ENCODE results near the gene GJC2.

Gene GJC2

DNA sequence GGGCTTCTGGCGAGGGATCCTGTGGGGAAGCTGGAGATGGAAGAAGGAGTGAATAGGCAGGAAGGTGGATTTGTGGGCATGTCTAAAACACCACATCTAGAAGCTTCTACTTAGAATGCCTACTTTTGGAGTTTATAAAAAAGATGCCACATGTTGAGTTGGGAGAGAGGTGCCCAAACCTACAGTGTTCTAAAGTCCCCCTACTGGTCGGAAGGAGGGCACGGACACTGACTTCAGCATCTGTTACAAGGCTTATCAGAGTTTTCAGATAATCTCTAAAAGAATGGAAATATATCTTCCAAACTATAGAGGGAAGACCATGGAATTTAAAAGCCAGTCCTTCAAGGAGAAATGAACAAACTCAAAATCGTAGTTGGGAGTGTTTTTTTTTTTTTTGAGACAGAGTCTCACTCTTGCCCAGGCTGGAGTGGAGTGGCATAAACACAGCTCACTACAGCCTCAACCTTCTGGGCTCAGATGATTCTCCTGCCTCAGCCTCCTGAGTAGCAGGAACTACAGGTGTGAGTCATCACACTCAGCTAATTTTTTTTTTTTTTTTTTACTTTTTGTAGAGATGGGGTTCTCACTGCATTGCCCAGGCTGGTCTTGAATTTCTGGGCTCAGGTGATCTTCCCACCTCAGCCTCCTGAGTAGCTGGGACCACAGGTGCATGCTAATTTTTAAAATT is 30.7 kb downstream of the GJC2 start:
- TF ChIP-seq REST (IDR thresholded peaks at IDR 0.05; ENCODE audit: insufficient read depth in 1 of 2, low read depth in 2 of 2, low read length in 2 of 2) (no peak), TAF1 (IDR thresholded peaks at IDR 0.05; ENCODE audit: borderline replicate concordance, insufficient read depth, low read length) (no peak), FOXP2 (optimal IDR thresholded peaks at IDR 0.05; ENCODE audit: borderline replicate concordance, extremely low read depth, extremely low read length, insufficient read depth) (no peak), SIN3A (IDR thresholded peaks at IDR 0.05; ENCODE audit: borderline replicate concordance, insufficient read depth, low read length) (no peak), POLR2AphosphoS5 (IDR thresholded peaks at IDR 0.05; ENCODE audit: low read depth, low read length) (no peak)

- no peak for TF ChIP-seq TAF1 (IDR thresholded peaks at IDR 0.05; ENCODE audit: borderline replicate concordance, insufficient read depth, low read length)
- no peak for TF ChIP-seq FOXP2 (optimal IDR thresholded peaks at IDR 0.05; ENCODE audit: borderline replicate concordance, extremely low read depth, extremely low read length, insufficient read depth)
- TF ChIP-seq SIN3A (IDR thresholded peaks at IDR 0.05; ENCODE audit: borderline replicate concordance, insufficient read depth, low read length) = no peak
- TF ChIP-seq POLR2AphosphoS5 (IDR thresholded peaks at IDR 0.05; ENCODE audit: low read depth, low read length) = no peak
- no peak for TF ChIP-seq REST (IDR thresholded peaks at IDR 0.05; ENCODE audit: insufficient read depth in 1 of 2, low read depth in 2 of 2, low read length in 2 of 2)
Measured at GRCh38 chr1:228180959-228181644, 31.4 kb downstream of the GJC2 start.

DNA sequence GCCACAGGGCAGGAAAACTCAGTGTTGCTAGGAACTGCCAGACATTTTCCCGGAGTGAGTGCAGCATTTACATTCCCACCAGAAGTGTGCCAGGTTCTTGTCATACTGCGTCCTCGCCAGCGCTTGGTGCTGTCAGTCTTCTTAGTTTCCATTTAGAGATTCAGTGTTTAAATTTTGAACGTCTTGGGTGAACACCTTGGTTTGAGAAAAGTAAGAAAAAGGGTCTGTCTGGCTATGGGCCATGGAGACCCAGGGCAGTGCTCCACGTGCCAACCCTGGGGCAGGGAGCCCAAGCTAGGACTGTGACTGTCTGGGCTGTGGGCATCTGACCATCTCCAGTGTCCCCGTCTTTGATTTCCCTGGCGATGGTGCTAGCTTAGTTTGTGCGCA is 31.9 kb downstream of the GJC2 start:
- TF ChIP-seq FOXP2 (optimal IDR thresholded peaks at IDR 0.05; ENCODE audit: borderline replicate concordance, extremely low read depth, extremely low read length, insufficient read depth) (no peak), POLR2AphosphoS5 (IDR thresholded peaks at IDR 0.05; ENCODE audit: low read depth, low read length) (no peak), SIN3A (IDR thresholded peaks at IDR 0.05; ENCODE audit: borderline replicate concordance, insufficient read depth, low read length) (no peak), TAF1 (IDR thresholded peaks at IDR 0.05; ENCODE audit: borderline replicate concordance, insufficient read depth, low read length) (no peak), REST (IDR thresholded peaks at IDR 0.05; ENCODE audit: insufficient read depth in 1 of 2, low read depth in 2 of 2, low read length in 2 of 2) (no peak)

DNA sequence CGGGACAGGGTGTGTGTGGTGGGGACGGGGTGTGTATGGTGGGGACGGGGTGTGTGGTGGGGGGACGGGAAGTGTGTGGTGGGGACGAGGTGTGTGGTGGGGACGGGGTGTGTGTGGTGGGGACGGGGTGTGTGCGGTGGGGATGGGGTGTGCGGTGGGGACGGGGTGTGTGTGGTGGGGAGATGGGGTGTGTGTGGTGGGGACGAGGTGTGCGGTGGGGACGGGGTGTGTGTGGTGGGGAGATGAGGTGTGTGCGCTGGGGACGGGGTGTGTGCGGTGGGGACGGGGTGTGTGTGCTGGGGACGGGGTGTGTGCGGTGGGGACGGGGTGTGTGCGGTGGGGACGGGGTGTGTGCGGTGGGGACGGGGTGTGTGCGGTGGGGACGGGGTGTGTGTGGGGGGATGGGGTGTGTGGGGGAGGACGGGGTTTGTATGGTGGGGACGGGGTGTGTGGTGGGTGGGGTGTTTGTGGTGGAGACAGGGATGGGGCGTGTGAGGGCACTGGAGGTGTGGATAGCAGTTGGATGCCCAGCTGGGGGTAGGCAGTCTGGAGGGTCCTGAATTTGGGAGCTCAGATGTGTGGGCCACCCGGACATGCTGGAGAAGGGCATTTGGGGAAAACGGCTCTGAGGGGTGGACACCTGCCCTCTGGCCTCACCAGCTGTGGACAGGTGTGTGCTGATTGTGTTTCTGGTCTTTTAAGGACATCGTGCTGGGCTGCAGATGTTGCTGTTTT is 32.7 kb downstream of the GJC2 start:
- TF ChIP-seq SIN3A (IDR thresholded peaks at IDR 0.05; ENCODE audit: borderline replicate concordance, insufficient read depth, low read length) (no peak), POLR2AphosphoS5 (IDR thresholded peaks at IDR 0.05; ENCODE audit: low read depth, low read length) (no peak), REST (IDR thresholded peaks at IDR 0.05; ENCODE audit: insufficient read depth in 1 of 2, low read depth in 2 of 2, low read length in 2 of 2) (no peak), FOXP2 (optimal IDR thresholded peaks at IDR 0.05; ENCODE audit: borderline replicate concordance, extremely low read depth, extremely low read length, insufficient read depth) (no peak), TAF1 (IDR thresholded peaks at IDR 0.05; ENCODE audit: borderline replicate concordance, insufficient read depth, low read length) (no peak)
